IMR-90 (cell line): ENCODE results near the gene KCNN3. TPM values are rescaled to one million over a fixed set of nuclear protein-coding genes. Genes with fewer than 3 reads are reported as not detected.
A peak's percentile ranks its signal among the peaks of the same experiment; 100 is the strongest.

ENCODE experiments used
- ATAC-seq: fragments of 200-7000 bp; cut with Tn5 transposase; 2 replicates; pipeline ENCODE4 v1.9.1; 2020; ENCODE audit warnings: low read depth, mild to moderate bottlenecking, moderate library complexity
- BruUV-seq: library from RNA; stranded (reverse); fragments of 400-500 nt; replicated peaks from 2 replicates; lab custom pipeline; 2021; lab: Mats Ljungman, UMichigan
- CTCF ChIA-PET: fragments of 300-600 bp; formaldehyde crosslinking; extraction: SDS; loops from one replicate; lab custom pipeline; 2021; ENCODE audit warnings: antibody characterized with exemption; lab: Yijun Ruan, JAX
- POLR2A ChIA-PET: fragments of 300-600 bp; sonication (Branson Sonifier 250); formaldehyde crosslinking; loops from one replicate; lab custom pipeline; 2022; ENCODE audit warnings: antibody characterized with exemption; ENCODE audit not compliant: unreplicated experiment; lab: Charles Lee
- DNase-seq: peaks from one replicate; pipeline ENCODE4 v3.0.0; 2013
- H2AFZ ChIP-seq: replicated peaks from 2 replicates; pipeline ENCODE3; 2013; ENCODE audit warnings: low read length, mild to moderate bottlenecking; ENCODE audit not compliant: poor library complexity
- H2AK5ac ChIP-seq: 2 replicates; pipeline ENCODE4 v1.6.1; 2013; ENCODE audit warnings: low read depth, low read length, inconsistent platforms
- H2AK9ac ChIP-seq: replicated peaks from 2 replicates; pipeline ENCODE3; 2013; ENCODE audit warnings: mild to moderate bottlenecking, low read depth, low read length, moderate library complexity; ENCODE audit not compliant: poor library complexity
- H2BK120ac ChIP-seq: 2 replicates; pipeline ENCODE4 v1.6.1; 2013; ENCODE audit warnings: low read depth, low read length, inconsistent platforms
- H2BK15ac ChIP-seq: 3 replicates; pipeline ENCODE4 v1.6.1; 2013; ENCODE audit warnings: low read depth, low read length, inconsistent platforms
- H2BK20ac ChIP-seq: 2 replicates; pipeline ENCODE4 v1.6.1; 2013; ENCODE audit warnings: low read depth, mild to moderate bottlenecking, inconsistent platforms, low read length, moderate library complexity
- H2BK5ac ChIP-seq: 2 replicates; pipeline ENCODE4 v1.6.1; 2013; ENCODE audit warnings: mild to moderate bottlenecking, low read depth, low read length, inconsistent platforms; ENCODE audit not compliant: poor library complexity, severe bottlenecking
- H3K14ac ChIP-seq: replicated peaks from 2 replicates; pipeline ENCODE4 v1.6.1; 2013; ENCODE audit warnings: low read depth, low read length, inconsistent platforms
- H3K18ac ChIP-seq: 2 replicates; pipeline ENCODE4 v1.6.1; 2013; ENCODE audit warnings: low read depth, low read length, control low read depth
- H3K23ac ChIP-seq: 2 replicates; pipeline ENCODE4 v1.6.1; 2013; ENCODE audit warnings: low read depth, low read length, inconsistent platforms
- H3K27ac ChIP-seq: 2 replicates; pipeline ENCODE4 v1.5.1; 2013; ENCODE audit warnings: mild to moderate bottlenecking, control low read depth, low read length; ENCODE audit not compliant: insufficient read depth
- H3K27me3 ChIP-seq: 2 replicates; pipeline ENCODE4 v1.6.1; 2013; ENCODE audit warnings: low read length; ENCODE audit not compliant: control insufficient read depth, insufficient read depth
- H3K36me3 ChIP-seq: 2 replicates; pipeline ENCODE4 v1.6.1; 2013; ENCODE audit warnings: low read length, mixed read lengths; ENCODE audit not compliant: control insufficient read depth, insufficient read depth
- H3K4ac ChIP-seq: 2 replicates; pipeline ENCODE4 v1.6.1; 2013; ENCODE audit warnings: low read depth, low read length, inconsistent platforms
- H3K4me1 ChIP-seq: 2 replicates; pipeline ENCODE4 v1.6.1; 2013; ENCODE audit warnings: low read length, mixed read lengths; ENCODE audit not compliant: control insufficient read depth, insufficient read depth
- H3K4me2 ChIP-seq: 2 replicates; pipeline ENCODE4 v1.6.1; 2013; ENCODE audit warnings: low read depth, mild to moderate bottlenecking, control low read depth, low read length, moderate library complexity
- H3K4me3 ChIP-seq: 2 replicates; pipeline ENCODE4 v1.5.1; 2013; ENCODE audit warnings: low read depth, mild to moderate bottlenecking, control low read depth, low read length, moderate library complexity; ENCODE audit not compliant: insufficient read depth
- H3K56ac ChIP-seq: 2 replicates; pipeline ENCODE4 v1.6.1; 2013; ENCODE audit warnings: low read length, inconsistent platforms; ENCODE audit not compliant: insufficient read depth; ENCODE audit errors: extremely low read depth
- H3K79me1 ChIP-seq, 2 experiments: 2 replicates each; pipeline ENCODE4 v1.6.1; 2013; ENCODE audit warnings: low read length in 2 of 2, inconsistent platforms in 1 of 2, low read depth in 1 of 2
- H3K9ac ChIP-seq: 2 replicates; pipeline ENCODE4 v1.6.1; 2013; ENCODE audit warnings: low read depth, low read length, control low read depth
- H3K9me1 ChIP-seq: 2 replicates; pipeline ENCODE4 v1.6.1; 2013; ENCODE audit warnings: low read length, inconsistent platforms; ENCODE audit not compliant: insufficient read depth
- H3K9me3 ChIP-seq: 2 replicates; pipeline ENCODE4 v1.6.1; 2013; ENCODE audit warnings: low read length; ENCODE audit not compliant: control insufficient read depth, insufficient read depth
- H4K20me1 ChIP-seq: 2 replicates; pipeline ENCODE4 v1.6.1; 2013; ENCODE audit warnings: low read length, inconsistent platforms; ENCODE audit not compliant: insufficient read depth
- H4K5ac ChIP-seq: 2 replicates; pipeline ENCODE4 v1.6.1; 2013; ENCODE audit warnings: mild to moderate bottlenecking, low read depth, low read length, control low read depth
- H4K8ac ChIP-seq, 2 experiments: 2 replicates each; pipeline ENCODE4 v1.6.1; 2013; ENCODE audit warnings: low read depth in 2 of 2, low read length in 2 of 2, control low read depth in 1 of 2, inconsistent platforms in 1 of 2
- H4K91ac ChIP-seq: 2 replicates; pipeline ENCODE4 v1.6.1; 2013; ENCODE audit warnings: low read depth, low read length, inconsistent platforms; ENCODE audit not compliant: insufficient read depth
- CEBPB ChIP-seq: IDR thresholded peaks from 2 replicates; pipeline ENCODE4 v1.6.1; 2012; ENCODE audit warnings: low read depth, low read length, improper control_type of control experiment
- RAD21 ChIP-seq: IDR thresholded peaks from 2 replicates; pipeline ENCODE4 v1.6.1; 2012; ENCODE audit warnings: low read length, improper control_type of control experiment
- WGBS, 2 experiments: methylation state at CpG; one replicate each; pipeline versions ENCODE4 v1.1.5 to v1.1.7; 2013; ENCODE audit warnings: missing lambda C conversion rate in 2 of 2; ENCODE audit not compliant: insufficient read length in 1 of 2; ENCODE audit errors: extremely low coverage in 2 of 2; 5-methylcytosine and 5-hydroxymethylcytosine counted together
- dilution Hi-C: fragments of 300-500 bp; cut with HindIII; formaldehyde crosslinking; loops from one replicate; pipeline ENCODE4 v1.14.3; 2018; ENCODE audit warnings: low sequenced_read_pairs; ENCODE audit not compliant: unreplicated experiment
- in situ Hi-C: fragments of 300-500 bp; cut with MboI; formaldehyde crosslinking; loops from 3 replicates; pipeline ENCODE4 v1.14.3; 2019; ENCODE audit warnings: low sequenced_read_pairs, inconsistent platforms, mixed read lengths
- intact Hi-C: fragments of 100-400 bp; cut with micrococcal nuclease; formaldehyde crosslinking; loops from 2 replicates; pipeline ENCODE4 v1.10.0; 2022
- polyA plus RNA-seq, 3 experiments: library from polyadenylated mRNA; depleted of rRNA; stranded (reverse); fragments of >200 nt; gene quantifications; 2 replicates each; pipeline ENCODE4 v1.2.3, GENCODE V29; 2012; ENCODE audit warnings: low replicate concordance in 1 of 3
- total RNA-seq: library from RNA; depleted of rRNA; stranded (reverse); fragments of >200 nt; gene quantifications from 2 replicates; pipeline ENCODE4 v1.2.3, GENCODE V29; 2012

KCNN3 gene
- total and polyA plus RNA-seq, 2 of the 4 experiments (the other 2 are of a cell fraction), result 0.02 TPM; not detected in 1

DNA sequence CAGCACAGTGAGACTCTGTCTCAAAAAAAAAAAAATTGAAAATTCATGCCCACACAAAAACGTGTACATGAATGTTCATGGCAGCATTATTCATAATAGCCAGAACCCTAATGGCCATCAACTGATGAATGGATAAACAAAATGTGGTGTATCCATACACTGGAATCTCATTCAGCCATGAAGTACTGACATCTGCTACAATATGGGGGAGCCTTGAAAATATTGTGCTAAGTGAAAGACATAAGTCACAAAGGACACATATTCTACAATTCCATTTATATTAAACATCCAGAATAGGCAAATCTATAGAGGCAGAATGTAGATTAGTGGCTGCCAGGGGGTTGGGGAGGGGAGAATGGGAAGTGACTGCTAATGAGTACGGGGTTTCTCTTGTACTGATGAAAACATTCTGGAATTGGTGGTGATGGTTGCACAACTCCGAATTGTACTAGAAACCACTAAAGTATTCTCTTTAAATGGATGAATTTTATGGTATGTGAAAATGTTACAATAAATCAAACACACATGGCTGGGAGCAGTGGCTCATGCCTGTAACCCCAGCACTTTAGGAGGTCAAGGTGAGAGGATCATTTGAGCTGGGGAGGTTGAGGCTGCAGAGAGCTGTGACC is 33.0 kb upstream of the KCNN3 start:
- intact Hi-C loops (no loop called here), dilution Hi-C loops (no loop called here), in situ Hi-C loops (no loop called here)
- Histone ChIP-seq H4K91ac (no peak overlapping the region), H4K5ac (no peak overlapping the region), H3K4me2 (no peak overlapping the region), H2BK5ac (no peak overlapping the region), H2AK5ac (no peak overlapping the region), H3K18ac (no peak overlapping the region), H3K4me3 (no peak overlapping the region), H2AK9ac (no peak overlapping the region), H2BK120ac (no peak overlapping the region), H4K8ac (no peak overlapping the region), H3K4me1 (no peaks in the 10 kb centered on the region; the same call in 1 of the 2 replicates), H3K56ac (no peak overlapping the region), H3K14ac (no peak overlapping the region), H3K23ac (no peak overlapping the region), H2AFZ (no peak overlapping the region), H3K36me3 (no peaks in the 10 kb centered on the region), H3K27ac (no peak overlapping the region), H3K27me3 (peaks cover 17% of the 10 kb centered on the region), H3K9me1 (no peaks in the 10 kb centered on the region), H3K79me1 (no peaks in the 10 kb centered on the region), H4K20me1 (no peaks in the 10 kb centered on the region), H2BK15ac (no peak overlapping the region), H2BK20ac (no peak overlapping the region), H3K9ac (no peak overlapping the region), H3K4ac (no peak overlapping the region), H3K9me3 (peaks cover 5% of the 10 kb centered on the region; the same call in 1 of the 2 replicates)
- DNase-seq (no peak), ATAC-seq (no peak)
- POLR2A ChIA-PET, result no interaction called here
- no TSS peak for BruUV-seq
- CTCF ChIA-PET, result no interaction called here
- no CpG with 5 or more reads among the region's 3 CpGs for WGBS, 2 experiments
- TF ChIP-seq RAD21 (no peak), CEBPB (0 out of 2 replicates have a peak, but pooled peaks have one; percentile 6)
